ENCODE results near the gene SOWAHA.

SOWAHA gene

DNA sequence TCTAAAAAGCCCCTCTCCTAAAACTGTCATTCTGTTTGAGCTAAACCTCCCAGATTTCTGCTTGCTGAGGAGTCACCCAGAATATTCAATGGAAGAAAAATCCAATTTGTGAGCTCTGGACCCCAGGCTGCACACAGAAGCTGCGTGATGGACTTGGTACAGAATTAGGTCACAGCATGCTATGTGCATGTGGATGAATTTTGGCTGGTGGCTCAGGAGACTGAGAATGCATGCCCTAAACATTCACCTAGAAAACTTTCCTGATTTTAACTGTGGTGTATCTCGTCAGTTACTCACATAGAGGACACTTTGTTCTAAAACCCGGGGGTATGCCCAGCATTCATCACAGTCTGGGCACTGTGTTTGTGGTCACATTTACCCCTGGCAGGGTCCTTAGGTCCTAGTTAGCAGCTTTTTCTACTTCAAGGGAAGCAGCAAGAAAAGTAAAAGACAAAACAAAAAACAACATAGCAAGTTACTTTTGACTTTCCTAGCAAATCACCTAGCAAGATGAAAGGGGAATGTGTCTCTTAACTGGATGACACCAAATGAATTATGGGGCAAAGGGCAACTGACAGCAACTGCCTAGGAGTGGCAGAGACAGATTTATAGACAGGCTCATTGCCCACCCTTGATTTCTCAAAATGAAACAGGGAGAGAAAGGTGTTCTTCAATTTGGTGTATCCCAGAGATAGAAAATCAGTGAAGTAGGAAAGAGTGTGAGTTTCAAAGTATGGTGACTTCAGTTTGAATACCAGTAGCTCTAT, 25.6 kb downstream of the SOWAHA start:
- DNase-seq (ENCODE audit: low read depth in 2 of 2): no peak
- TF ChIP-seq, protein P1, sequence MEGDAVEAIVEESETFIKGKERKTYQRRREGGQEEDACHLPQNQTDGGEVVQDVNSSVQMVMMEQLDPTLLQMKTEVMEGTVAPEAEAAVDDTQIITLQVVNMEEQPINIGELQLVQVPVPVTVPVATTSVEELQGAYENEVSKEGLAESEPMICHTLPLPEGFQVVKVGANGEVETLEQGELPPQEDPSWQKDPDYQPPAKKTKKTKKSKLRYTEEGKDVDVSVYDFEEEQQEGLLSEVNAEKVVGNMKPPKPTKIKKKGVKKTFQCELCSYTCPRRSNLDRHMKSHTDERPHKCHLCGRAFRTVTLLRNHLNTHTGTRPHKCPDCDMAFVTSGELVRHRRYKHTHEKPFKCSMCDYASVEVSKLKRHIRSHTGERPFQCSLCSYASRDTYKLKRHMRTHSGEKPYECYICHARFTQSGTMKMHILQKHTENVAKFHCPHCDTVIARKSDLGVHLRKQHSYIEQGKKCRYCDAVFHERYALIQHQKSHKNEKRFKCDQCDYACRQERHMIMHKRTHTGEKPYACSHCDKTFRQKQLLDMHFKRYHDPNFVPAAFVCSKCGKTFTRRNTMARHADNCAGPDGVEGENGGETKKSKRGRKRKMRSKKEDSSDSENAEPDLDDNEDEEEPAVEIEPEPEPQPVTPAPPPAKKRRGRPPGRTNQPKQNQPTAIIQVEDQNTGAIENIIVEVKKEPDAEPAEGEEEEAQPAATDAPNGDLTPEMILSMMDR (IDR thresholded peaks at IDR 0.05; ENCODE audit: low read depth, low read length): no peak
- no peak overlapping the region for H3K4me3 ChIP-seq (replicated peaks in 1 of 2; ENCODE audit: low read depth in 2 of 2, low read length in 2 of 2)

DNA sequence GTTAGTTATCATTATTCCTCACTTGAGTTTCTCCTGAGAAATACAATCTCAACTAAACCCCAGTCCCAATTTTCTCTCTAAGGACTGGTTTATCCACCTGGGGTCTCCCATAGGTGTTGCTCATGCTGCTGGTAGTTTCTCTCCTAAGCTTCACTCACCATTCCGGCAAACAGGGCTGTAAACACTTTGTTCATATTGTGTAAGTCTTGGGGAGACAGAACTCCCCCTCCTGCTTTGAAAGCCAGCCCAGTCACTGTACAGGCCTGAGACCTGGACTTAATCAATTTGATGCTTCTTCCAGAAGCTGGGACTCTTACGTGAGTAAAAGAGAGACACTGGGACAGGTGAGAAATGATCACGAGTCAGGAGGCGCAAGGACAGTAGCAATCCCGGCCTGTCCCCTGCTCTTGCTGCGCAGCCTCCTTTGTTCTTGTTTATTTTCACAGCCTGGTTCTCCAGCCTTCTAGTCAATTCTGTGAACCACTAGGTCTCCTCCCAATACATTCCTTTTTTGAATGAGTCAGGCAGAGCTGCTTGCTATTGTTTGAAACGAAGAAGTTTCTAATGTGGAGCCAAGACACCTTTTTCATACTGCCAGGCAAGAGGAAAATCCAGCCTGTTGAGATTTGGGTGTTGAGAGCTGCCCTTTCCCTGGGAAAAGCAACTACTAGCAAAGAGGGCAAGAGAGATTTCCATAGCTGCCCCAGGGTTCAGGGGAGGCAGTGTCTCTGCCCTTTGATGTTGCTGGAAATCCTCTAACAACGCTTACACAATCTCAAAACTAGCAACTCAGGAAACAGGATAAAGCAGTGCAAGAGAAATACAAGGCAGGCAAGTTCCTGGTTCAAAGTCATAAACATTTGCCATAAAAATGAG, 26.6 kb downstream of the SOWAHA start:
- TF ChIP-seq, protein P1 (IDR thresholded peaks at IDR 0.05; ENCODE audit: low read depth, low read length): no peak

DNA sequence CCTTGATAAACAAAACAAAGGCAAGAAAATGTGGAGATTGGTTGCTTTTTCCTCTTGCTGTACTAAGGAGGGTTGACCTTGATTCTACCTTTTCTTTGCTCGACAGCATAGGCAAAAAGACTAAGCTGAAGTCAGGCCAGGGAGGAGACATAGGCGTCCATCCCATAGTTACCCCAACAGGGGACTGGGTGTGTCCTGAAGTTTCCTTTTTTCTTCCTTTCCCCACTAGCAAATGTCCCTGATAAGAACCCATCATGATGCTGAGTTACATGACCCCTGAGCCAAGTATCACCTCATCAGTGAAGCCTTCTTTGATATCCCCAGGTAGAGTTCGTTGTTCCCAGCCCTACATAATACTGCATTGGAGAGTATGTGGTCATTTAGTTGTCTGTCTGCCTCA, 27.2 kb downstream of the SOWAHA start:
- DNase-seq (ENCODE audit: low read depth in 2 of 2): no peak
- H3K4me3 ChIP-seq (replicated peaks in 1 of 2; ENCODE audit: low read depth in 2 of 2, low read length in 2 of 2): no peak overlapping the region
- TF ChIP-seq, protein P1 (IDR thresholded peaks at IDR 0.05; ENCODE audit: low read depth, low read length): no peak

More for the DNA sequence above, 26.6 kb downstream of the SOWAHA start:
- no peak overlapping the region for H3K4me3 ChIP-seq (replicated peaks in 1 of 2; ENCODE audit: low read depth in 2 of 2, low read length in 2 of 2)
- peak; percentile 71 to 87 for DNase-seq (ENCODE audit: low read depth in 2 of 2)

DNA sequence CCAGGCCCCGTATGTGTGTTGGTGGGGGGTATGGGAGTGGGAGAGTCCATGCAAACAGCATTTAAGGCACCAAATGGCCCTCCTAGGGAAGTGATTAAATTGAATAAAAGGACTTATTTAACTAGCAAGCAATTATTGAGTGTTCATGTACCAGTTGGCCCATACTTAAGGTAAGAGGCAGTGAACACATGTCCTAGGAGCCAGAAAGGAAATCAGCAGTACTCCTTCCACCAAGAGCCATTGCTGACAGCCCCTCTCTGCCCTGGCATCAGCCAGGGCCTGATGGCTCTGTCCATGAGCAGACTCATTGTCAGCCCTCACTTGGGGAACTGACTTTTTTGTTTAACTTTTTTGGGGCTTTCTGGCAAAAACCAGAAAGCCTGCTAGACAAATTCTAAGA, 27.8 kb downstream of the SOWAHA start:
- TF ChIP-seq, protein P1 (IDR thresholded peaks at IDR 0.05; ENCODE audit: low read depth, low read length): no peak
- no peak for DNase-seq (ENCODE audit: low read depth in 2 of 2)
- no peak overlapping the region for H3K4me3 ChIP-seq (replicated peaks in 1 of 2; ENCODE audit: low read depth in 2 of 2, low read length in 2 of 2)

DNA sequence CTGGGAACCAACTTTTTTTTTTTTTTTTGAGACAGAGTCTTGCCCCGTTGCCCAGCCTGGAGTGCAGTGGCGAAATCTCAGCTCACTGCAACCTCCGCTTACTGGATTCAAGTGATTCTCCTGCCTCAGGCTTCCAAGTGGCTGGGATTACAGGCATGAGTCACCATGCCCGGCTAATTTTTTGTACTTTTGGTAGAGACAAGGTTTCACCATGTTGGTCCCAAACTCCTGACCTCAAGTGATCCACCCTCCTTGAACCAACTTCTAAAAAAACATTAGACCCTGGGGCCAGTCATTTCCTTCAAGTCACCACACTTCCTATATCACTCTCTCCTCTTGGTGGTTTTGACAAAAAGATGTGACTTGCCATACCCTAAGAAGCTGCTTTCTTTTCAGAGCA, 28.2 kb downstream of the SOWAHA start:
- TF ChIP-seq, protein P1 (IDR thresholded peaks at IDR 0.05; ENCODE audit: low read depth, low read length): no peak
- peak; percentile 47 to 58 for DNase-seq (ENCODE audit: low read depth in 2 of 2)
- H3K4me3 ChIP-seq (replicated peaks in 1 of 2; ENCODE audit: low read depth in 2 of 2, low read length in 2 of 2): no peak overlapping the region

DNA sequence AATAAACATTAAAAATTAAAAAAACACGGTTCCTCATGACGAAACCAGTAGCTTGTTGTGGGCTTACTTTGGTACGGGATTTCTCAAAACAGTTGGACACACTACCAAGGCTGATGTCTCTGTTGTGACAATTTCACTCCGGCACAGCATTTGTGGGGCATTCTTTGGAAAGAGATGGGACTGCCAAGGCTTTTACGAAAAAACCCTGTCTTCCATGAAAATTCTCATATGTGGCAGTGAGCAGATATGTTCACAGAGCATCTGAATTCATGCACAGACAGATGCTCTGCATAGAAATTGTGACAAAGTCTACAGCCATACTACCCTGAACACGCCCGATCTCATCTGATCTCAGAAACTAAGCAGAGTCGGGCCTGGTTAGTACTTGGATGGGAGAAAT, 35.2 kb downstream of the SOWAHA start:
- no peak overlapping the region for H3K4me3 ChIP-seq (replicated peaks in 1 of 2; ENCODE audit: low read depth in 2 of 2, low read length in 2 of 2)
- no peak for DNase-seq (ENCODE audit: low read depth in 2 of 2)
- TF ChIP-seq, protein P1 (IDR thresholded peaks at IDR 0.05; ENCODE audit: low read depth, low read length): no peak
